Suppressor macrophage (primary cell): ENCODE data around the gene CYTL1.
A peak's percentile ranks its signal among the peaks of the same experiment; 100 is the strongest.
"Not testable (repeated sequence)": the region's sequence is repeated elsewhere in the genome, so short reads cannot be mapped to it uniquely, and the experiment has no call there.

Experiments
- DNase-seq, 4 experiments: peaks; one replicate each; pipeline ENCODE4 v3.0.0-alpha.2; 2020 to 2022

Gene CYTL1

GRCh38 chr4:4996935-4997334, 22.3 kb downstream of the CYTL1 start:
- DNase-seq: not testable (repeated sequence)

GRCh38 chr4:4995908-4996265, 23.4 kb downstream of the CYTL1 start:
- no peak for DNase-seq

GRCh38 chr4:4995103-4995907, 24.0 kb downstream of the CYTL1 start:
- DNase-seq: peak; percentile 79 to 89 (median 87)

GRCh38 chr4:4994312-4995097, 24.8 kb downstream of the CYTL1 start:
- DNase-seq: no peak

- DNase-seq: no peak
These were observed 26.4 kb downstream of the CYTL1 start for GRCh38 chr4:4992833-4993232.

GRCh38 chr4:4991541-4992099, 27.6 kb downstream of the CYTL1 start:
- DNase-seq: no peak

GRCh38 chr4:4990857-4991540, 28.3 kb downstream of the CYTL1 start:
- peak; percentile 11 to 54 (median 30) for DNase-seq

- no peak for DNase-seq
These were observed 28.9 kb downstream of the CYTL1 start for GRCh38 chr4:4990329-4990728.

- no peak for DNase-seq
These were observed 30.1 kb downstream of the CYTL1 start for GRCh38 chr4:4989083-4989622.

- DNase-seq: no peak
These were observed 31.6 kb downstream of the CYTL1 start for GRCh38 chr4:4987656-4988055.

GRCh38 chr4:4986841-4987240, 32.4 kb downstream of the CYTL1 start:
- no peak for DNase-seq

GRCh38 chr4:4985844-4986243, 33.4 kb downstream of the CYTL1 start:
- no peak for DNase-seq

GRCh38 chr4:4985036-4985435, 34.2 kb downstream of the CYTL1 start:
- DNase-seq: no peak

GRCh38 chr4:4984186-4984585, 35.1 kb downstream of the CYTL1 start:
- no peak for DNase-seq

- DNase-seq: no peak
These were observed 37.4 kb downstream of the CYTL1 start for GRCh38 chr4:4981827-4982226.

GRCh38 chr4:4981427-4981826, 37.8 kb downstream of the CYTL1 start:
- DNase-seq: no peak

- DNase-seq: no peak
These were observed 38.5 kb downstream of the CYTL1 start for GRCh38 chr4:4980621-4981230.

- no peak for DNase-seq
These were observed 39.3 kb downstream of the CYTL1 start for GRCh38 chr4:4979971-4980370.

- DNase-seq: no peak
These were observed 44.5 kb downstream of the CYTL1 start for GRCh38 chr4:4974727-4975126.

GRCh38 chr4:4971796-4972195, 47.5 kb downstream of the CYTL1 start:
- no peak for DNase-seq

GRCh38 chr4:4969298-4969697, 50.0 kb downstream of the CYTL1 start:
- no peak for DNase-seq

GRCh38 chr4:4968161-4968725, 51.0 kb downstream of the CYTL1 start:
- DNase-seq: no peak
